BE2C (cell line): ENCODE results near the gene ISL2.

Experiments used
- DNase-seq: peaks from one replicate; pipeline ENCODE4 v3.0.0-alpha.2; 2020
- H3K27me3 ChIP-seq: fragments of 250-450 bp; sonication (Bioruptor Pico); 2 replicates; pipeline ENCODE4 v1.5.1; 2020; ENCODE audit warnings: mild to moderate bottlenecking
- H3K36me3 ChIP-seq: fragments of 250-450 bp; sonication (Bioruptor Pico); 2 replicates; pipeline ENCODE4 v1.5.1; 2020; ENCODE audit warnings: mild to moderate bottlenecking
- H3K4me1 ChIP-seq: fragments of 250-450 bp; sonication (Bioruptor Pico); 2 replicates; pipeline ENCODE4 v1.5.1; 2020
- H3K4me3 ChIP-seq: 2 replicates; pipeline ENCODE4 v1.5.1; 2011; ENCODE audit warnings: low read depth, low read length
- H3K9me3 ChIP-seq: fragments of 250-450 bp; sonication (Bioruptor Pico); 2 replicates; pipeline ENCODE4 v1.5.1; 2020
- TF ChIP-seq, protein P1 (sequence below): IDR thresholded peaks from 2 replicates; pipeline ENCODE4 v1.5.1; 2012; ENCODE audit warnings: mild to moderate bottlenecking, low read depth, low read length

ISL2 gene

GRCh38 chr15:76332796-76333195 is 3.8 kb upstream of the ISL2 start:
- Histone ChIP-seq H3K9me3 (no peaks in the 10 kb centered on the region), H3K4me1 (no peaks in the 10 kb centered on the region), H3K4me3 (no peak overlapping the region), H3K27me3 (peaks cover 58% of the 10 kb centered on the region), H3K36me3 (no peaks in the 10 kb centered on the region)
- no peak for DNase-seq
- TF ChIP-seq, protein P1, sequence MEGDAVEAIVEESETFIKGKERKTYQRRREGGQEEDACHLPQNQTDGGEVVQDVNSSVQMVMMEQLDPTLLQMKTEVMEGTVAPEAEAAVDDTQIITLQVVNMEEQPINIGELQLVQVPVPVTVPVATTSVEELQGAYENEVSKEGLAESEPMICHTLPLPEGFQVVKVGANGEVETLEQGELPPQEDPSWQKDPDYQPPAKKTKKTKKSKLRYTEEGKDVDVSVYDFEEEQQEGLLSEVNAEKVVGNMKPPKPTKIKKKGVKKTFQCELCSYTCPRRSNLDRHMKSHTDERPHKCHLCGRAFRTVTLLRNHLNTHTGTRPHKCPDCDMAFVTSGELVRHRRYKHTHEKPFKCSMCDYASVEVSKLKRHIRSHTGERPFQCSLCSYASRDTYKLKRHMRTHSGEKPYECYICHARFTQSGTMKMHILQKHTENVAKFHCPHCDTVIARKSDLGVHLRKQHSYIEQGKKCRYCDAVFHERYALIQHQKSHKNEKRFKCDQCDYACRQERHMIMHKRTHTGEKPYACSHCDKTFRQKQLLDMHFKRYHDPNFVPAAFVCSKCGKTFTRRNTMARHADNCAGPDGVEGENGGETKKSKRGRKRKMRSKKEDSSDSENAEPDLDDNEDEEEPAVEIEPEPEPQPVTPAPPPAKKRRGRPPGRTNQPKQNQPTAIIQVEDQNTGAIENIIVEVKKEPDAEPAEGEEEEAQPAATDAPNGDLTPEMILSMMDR: no peak

GRCh38 chr15:76333309-76333708 is 3.3 kb upstream of the ISL2 start:
- H3K27me3 ChIP-seq: peaks cover 58% of the 10 kb centered on the region
- no peaks in the 10 kb centered on the region for H3K36me3 ChIP-seq
- no peaks in the 10 kb centered on the region for H3K9me3 ChIP-seq
- H3K4me3 ChIP-seq: no peak overlapping the region
- TF ChIP-seq, protein P1: no peak
- no peaks in the 10 kb centered on the region for H3K4me1 ChIP-seq
- DNase-seq: no peak

DNA sequence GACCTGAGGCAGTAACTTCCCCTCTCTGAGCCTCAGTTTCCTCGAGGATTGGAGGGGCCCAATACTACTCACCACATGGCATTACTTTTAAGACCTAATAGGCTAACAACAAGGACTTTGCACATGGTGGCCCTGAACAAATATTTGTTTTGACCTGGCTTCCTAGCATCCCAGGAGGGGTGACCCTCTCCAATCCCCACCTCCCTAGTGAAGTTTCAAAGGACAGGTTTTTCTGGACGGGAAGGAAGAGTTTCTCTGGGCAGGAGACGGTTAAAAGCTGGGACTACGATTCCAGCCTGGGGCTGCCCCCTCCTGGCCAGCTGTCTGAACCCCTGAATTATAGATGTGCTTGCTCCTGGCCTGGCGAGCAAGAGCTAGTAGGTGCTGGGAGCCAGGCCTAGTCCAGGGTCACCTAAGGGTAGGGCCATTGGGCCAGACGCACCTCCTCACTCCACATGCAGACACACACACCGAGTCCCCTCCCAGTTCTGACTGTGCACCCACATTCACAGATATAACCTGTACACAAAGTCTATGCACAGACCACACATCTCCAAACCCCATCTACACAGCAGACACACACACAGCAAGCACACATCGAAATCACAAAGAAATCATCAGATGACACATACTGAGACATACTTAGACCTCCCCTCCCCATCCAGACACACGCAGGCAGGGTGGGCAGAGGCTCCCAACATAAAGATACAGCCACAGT is 2.7 kb upstream of the ISL2 start:
- Histone ChIP-seq H3K4me1 (no peaks in the 10 kb centered on the region), H3K27me3 (peaks cover 58% of the 10 kb centered on the region), H3K4me3 (no peak overlapping the region), H3K9me3 (no peaks in the 10 kb centered on the region), H3K36me3 (no peaks in the 10 kb centered on the region)
- DNase-seq: no peak
- TF ChIP-seq, protein P1: no peak

- H3K27me3 ChIP-seq: peaks cover 61% of the 10 kb centered on the region
- H3K36me3 ChIP-seq: no peaks in the 10 kb centered on the region
- no peaks in the 10 kb centered on the region for H3K4me1 ChIP-seq
- H3K4me3 ChIP-seq: no peak overlapping the region; the same call in 1 of the 2 replicates
- no peak for DNase-seq
- TF ChIP-seq, protein P1: no peak
- no peaks in the 10 kb centered on the region for H3K9me3 ChIP-seq
Measured at GRCh38 chr15:76334438-76335306, 1.9 kb upstream of the ISL2 start.

- H3K4me1 ChIP-seq: no peaks in the 10 kb centered on the region
- H3K27me3 ChIP-seq: peaks cover 70% of the 10 kb centered on the region
- H3K9me3 ChIP-seq: no peaks in the 10 kb centered on the region
- H3K36me3 ChIP-seq: no peaks in the 10 kb centered on the region
- peak; percentile 25 for DNase-seq
- H3K4me3 ChIP-seq: peak overlapping the region; percentile 56
- TF ChIP-seq, protein P1: no peak
Measured at GRCh38 chr15:76335307-76336253, 993 bp upstream of the ISL2 start.
